Gastrocnemius medialis (tissue), 4 donors: ENCODE data around the gene GUK1. TPM values are rescaled to one million over a fixed set of nuclear protein-coding genes. Genes with fewer than 3 reads are reported as not detected.

Source experiments
- ATAC-seq, 2 donors: fragments of 150-250 bp; one replicate each; pipeline ENCODE4 v1.9.1; 2016
- DNase-seq, 2 donors: peaks; one replicate each; pipeline ENCODE4 v3.0.0-alpha.2; 2019
- H3K27ac ChIP-seq, 4 donors: fragments of 200-600 bp; sonication (generic); 1 replicate in 1 of 4; 2 replicates in 3 of 4; pipeline ENCODE4 v1.5.1; 2016 to 2018; ENCODE audit warnings: mild to moderate bottlenecking in 2 of 4, moderate library complexity in 1 of 4
- H3K27me3 ChIP-seq, 3 donors: fragments of 200-600 bp; sonication (generic) in 2 of 3; 1 replicate in 1 of 3; 2 replicates in 2 of 3; pipeline versions ENCODE4 v1.5.1 to v1.6.0; 2016 to 2019; ENCODE audit warnings: mild to moderate bottlenecking in 1 of 3, moderate library complexity in 1 of 3
- H3K36me3 ChIP-seq, 2 donors: fragments of 200-600 bp; sonication (generic) in 1 of 2; one replicate each; pipeline ENCODE4 v1.5.1; 2017 to 2018
- H3K4me1 ChIP-seq, 2 donors: fragments of 200-600 bp; sonication (generic) in 1 of 2; one replicate each; pipeline ENCODE4 v1.5.1; 2016 to 2017; ENCODE audit warnings: mild to moderate bottlenecking in 2 of 2
- H3K4me3 ChIP-seq, 4 donors: fragments of 200-600 bp; sonication (generic) in 3 of 4; 1 replicate in 1 of 4; 2 replicates in 3 of 4; pipeline ENCODE4 v1.5.1; 2016 to 2019; ENCODE audit warnings: mild to moderate bottlenecking in 2 of 4
- H3K9me3 ChIP-seq, 3 donors: fragments of 200-600 bp; sonication (generic) in 2 of 3; 1 replicate in 1 of 3; 2 replicates in 2 of 3; pipeline ENCODE4 v1.5.1; 2016 to 2019
- POLR2A ChIP-seq, 2 donors: fragments of 450-650 bp; IDR thresholded peaks; one replicate each; pipeline ENCODE4 v1.6.1; 2017; ENCODE audit warnings: antibody characterized with exemption in 2 of 2, mild to moderate bottlenecking in 2 of 2, moderate library complexity in 2 of 2
- in situ Hi-C, 4 donors: fragments of 200-750 bp; cut with MboI; loops; one replicate each; pipeline versions ENCODE4 v1.15.0 to v1.8.0; 2017; ENCODE audit warnings: low sequenced_read_pairs in 4 of 4
- intact Hi-C: fragments of 100-400 bp; cut with DNase I; formaldehyde crosslinking; loops from one replicate; pipeline ENCODE4 v1.15.1; 2023; ENCODE audit warnings: low total_unique reads
- total RNA-seq, 4 donors: library from RNA; depleted of rRNA; stranded (reverse); fragments of >200 nt; gene quantifications; one replicate each; pipeline versions ENCODE4 v1.1.0 to v1.2.3, GENCODE V29; 2016
- TF ChIP-seq, protein P1 (sequence below), 5 experiments: fragments of 450-650 bp in 3 of 5; fragments of 200-600 bp in 2 of 5; sonication (generic) in 2 of 5; IDR thresholded peaks in 4 of 5; conservative IDR thresholded peaks in 1 of 5; 1 replicate in 4 of 5; 2 replicates in 1 of 5; pipeline ENCODE4 v1.5.1; 2016 to 2019; ENCODE audit warnings: antibody characterized with exemption in 5 of 5, mild to moderate bottlenecking in 3 of 5, moderate library complexity in 3 of 5

The GUK1 gene
- total RNA-seq, 4 donors from 2014 or later, result 161 to 230 (median 183) TPM

DNA sequence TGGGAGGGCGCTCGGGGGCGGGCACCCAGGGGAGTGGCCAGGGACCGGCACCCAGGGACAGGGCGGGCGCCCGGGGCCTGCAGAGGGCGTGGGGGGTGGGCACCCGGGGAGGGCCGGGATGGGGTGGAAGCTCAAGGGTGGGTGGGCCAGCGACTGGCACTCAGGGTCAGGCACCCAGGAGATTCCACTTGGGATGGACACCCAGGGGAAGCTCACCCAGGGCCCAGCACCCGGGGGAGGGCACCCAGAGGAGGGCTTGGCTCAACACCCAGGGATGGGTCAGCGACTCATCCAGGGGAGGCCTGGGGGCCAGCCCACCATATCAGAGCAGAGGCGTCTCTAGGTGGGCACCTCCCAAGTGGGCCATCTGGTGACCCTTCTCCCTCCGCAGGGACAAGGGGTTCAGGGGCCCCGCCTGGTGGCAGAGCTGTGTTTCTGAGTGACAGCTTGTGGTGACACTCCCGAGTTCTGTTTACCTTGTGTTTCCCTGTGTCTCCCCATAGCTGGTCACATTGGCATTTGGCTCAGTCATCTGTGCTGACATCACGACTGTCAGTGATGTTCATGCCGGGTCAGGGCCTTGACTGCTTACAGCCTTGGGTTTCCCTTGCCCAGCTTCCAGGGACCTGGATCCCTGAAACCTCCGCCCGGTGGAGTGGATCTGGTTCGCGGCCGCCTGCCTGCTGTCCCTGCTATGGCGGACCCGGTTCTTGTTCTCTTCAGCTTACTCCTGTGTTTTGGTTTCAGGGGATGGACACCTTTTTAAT, 26.3 kb downstream of the GUK1 start:
- TF ChIP-seq, protein P1, sequence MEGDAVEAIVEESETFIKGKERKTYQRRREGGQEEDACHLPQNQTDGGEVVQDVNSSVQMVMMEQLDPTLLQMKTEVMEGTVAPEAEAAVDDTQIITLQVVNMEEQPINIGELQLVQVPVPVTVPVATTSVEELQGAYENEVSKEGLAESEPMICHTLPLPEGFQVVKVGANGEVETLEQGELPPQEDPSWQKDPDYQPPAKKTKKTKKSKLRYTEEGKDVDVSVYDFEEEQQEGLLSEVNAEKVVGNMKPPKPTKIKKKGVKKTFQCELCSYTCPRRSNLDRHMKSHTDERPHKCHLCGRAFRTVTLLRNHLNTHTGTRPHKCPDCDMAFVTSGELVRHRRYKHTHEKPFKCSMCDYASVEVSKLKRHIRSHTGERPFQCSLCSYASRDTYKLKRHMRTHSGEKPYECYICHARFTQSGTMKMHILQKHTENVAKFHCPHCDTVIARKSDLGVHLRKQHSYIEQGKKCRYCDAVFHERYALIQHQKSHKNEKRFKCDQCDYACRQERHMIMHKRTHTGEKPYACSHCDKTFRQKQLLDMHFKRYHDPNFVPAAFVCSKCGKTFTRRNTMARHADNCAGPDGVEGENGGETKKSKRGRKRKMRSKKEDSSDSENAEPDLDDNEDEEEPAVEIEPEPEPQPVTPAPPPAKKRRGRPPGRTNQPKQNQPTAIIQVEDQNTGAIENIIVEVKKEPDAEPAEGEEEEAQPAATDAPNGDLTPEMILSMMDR (IDR thresholded peaks at IDR 0.05 in 4 of 5, conservative IDR thresholded peaks at IDR 0.05 in 1 of 5), result peak in 4 of 5 experiments; percentile 34 to 51 (median 44)
- TF ChIP-seq POLR2A (IDR thresholded peaks at IDR 0.05), result peak; percentile 1 to 36
- H3K4me3 ChIP-seq, result peak overlapping the region; percentile 64 to 96 (median 66)
- no peaks in the 10 kb centered on the region for H3K9me3 ChIP-seq
- DNase-seq (peak; percentile 85 to 86), ATAC-seq (peak; percentile 40 to 72)
- intact Hi-C loops, result loop anchor here (1.0 kb wide), 3 partner anchors 26 to 84 kb away; partner anchors contain the start of gene ARF1
- H3K27ac ChIP-seq, result peak overlapping the region; percentile 97 to 100 (median 99)
- H3K4me1 ChIP-seq, result peaks cover 30 to 39% of the 10 kb centered on the region in 2 donors
- in situ Hi-C loops, result no loop called here
- no peaks in the 10 kb centered on the region for H3K36me3 ChIP-seq
- H3K27me3 ChIP-seq, result no peaks in the 10 kb centered on the region

DNA sequence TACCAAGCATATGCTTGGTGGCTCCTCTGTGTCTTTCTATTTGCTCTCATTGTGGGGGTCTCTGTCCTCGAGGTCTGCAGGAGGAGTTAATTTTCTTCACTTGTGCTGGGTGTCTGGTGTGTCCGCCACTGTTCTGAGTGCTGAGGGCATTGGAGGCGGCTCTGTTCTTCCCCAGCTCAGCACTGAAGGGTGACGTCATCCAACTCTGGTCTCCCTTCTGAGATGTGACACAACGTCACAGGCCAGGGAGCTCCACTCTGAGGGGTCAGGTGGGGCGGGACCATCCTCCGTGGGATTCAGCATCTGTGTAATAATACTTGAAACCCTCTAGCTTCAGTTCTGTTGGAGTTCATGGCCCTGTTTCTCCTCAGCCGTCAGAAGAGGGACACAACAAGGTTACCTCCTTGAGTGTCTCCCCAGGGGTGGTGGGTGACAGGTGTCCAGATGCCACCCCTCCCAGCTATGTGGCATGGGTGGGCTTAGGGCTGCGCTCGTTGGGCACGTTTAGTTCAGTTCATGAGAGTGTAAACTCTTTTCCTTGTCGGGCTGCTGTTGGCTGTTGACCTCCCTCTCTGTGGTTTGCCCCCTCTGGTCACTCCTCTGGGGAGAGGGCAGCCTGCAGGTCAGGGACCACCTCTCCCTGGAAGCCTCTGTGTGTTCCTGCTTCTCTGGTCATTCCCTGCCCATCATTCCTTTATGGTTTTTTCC, 28.6 kb downstream of the GUK1 start:
- Histone ChIP-seq H3K9me3 (no peaks in the 10 kb centered on the region), H3K27me3 (no peaks in the 10 kb centered on the region), H3K27ac (peak overlapping the region; percentile 97 to 100 (median 99)), H3K4me3 (no peak overlapping the region), H3K4me1 (peaks cover 8 to 23% of the 10 kb centered on the region in 2 donors), H3K36me3 (no peaks in the 10 kb centered on the region)
- intact Hi-C loops, result no loop called here
- TF ChIP-seq, protein P1 (IDR thresholded peaks at IDR 0.05 in 4 of 5, conservative IDR thresholded peaks at IDR 0.05 in 1 of 5), result no peak
- no peak for TF ChIP-seq POLR2A (IDR thresholded peaks at IDR 0.05)
- DNase-seq (no peak), ATAC-seq (no peak)
- in situ Hi-C loops, result no loop called here

DNA sequence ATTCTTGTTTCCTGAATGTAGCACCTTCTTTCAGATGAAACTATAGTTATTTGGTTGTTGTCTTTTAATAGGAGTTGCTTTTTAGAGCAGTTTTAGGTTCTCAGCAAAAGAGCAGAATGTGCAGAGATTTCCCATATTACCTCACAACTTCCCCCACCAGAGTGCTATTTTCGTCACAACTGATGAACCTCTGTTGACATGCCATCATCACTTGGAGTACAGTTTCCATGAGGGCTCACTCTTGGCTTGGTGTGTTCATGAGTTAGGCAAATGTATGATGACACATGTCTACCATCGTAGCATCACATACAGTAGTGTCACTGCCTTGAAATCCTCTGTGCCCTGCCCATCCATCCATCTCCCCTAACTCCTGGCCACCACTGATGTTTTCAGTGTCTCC, 29.3 kb downstream of the GUK1 start:
- intact Hi-C loops, result no loop called here
- in situ Hi-C loops, result no loop called here

DNA sequence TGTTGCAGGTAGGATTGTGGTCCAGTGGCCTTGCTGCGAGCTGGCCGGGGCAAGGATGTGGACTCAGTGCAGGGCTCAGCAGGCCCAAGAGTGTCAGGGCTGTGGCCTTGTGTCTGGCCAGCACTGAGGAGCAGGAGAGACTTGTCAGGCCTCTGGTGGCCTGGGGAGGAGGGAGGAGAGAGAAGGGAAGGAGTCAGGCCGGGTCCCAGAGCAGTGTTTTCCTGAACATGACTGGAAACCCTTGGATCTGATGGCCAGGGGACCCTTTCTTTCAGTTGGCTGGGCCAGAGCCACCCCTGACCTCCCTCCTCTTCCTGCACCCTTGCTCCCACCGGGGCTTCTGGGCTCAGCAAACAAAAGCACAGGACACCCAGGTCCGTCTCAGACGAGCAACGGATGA, 30.6 kb downstream of the GUK1 start:
- in situ Hi-C loops, result no loop called here
- Histone ChIP-seq H3K4me1 (peaks cover 5 to 10% of the 10 kb centered on the region in 2 donors), H3K27me3 (no peaks in the 10 kb centered on the region), H3K9me3 (no peaks in the 10 kb centered on the region), H3K36me3 (peaks cover 0 to 10% of the 10 kb centered on the region in 2 donors), H3K4me3 (no peak overlapping the region), H3K27ac (no peak overlapping the region)
- ATAC-seq (no peak), DNase-seq (no peak)
- intact Hi-C loops, result no loop called here
- TF ChIP-seq, protein P1 (IDR thresholded peaks at IDR 0.05 in 4 of 5, conservative IDR thresholded peaks at IDR 0.05 in 1 of 5), result no peak
- TF ChIP-seq POLR2A (IDR thresholded peaks at IDR 0.05), result no peak

More for the DNA sequence above, 29.3 kb downstream of the GUK1 start:
- DNase-seq, result no peak
- Histone ChIP-seq H3K27me3 (no peaks in the 10 kb centered on the region), H3K4me1 (peaks cover 5 to 18% of the 10 kb centered on the region in 2 donors), H3K9me3 (no peaks in the 10 kb centered on the region), H3K4me3 (no peak overlapping the region), H3K36me3 (no peaks in the 10 kb centered on the region), H3K27ac (peak overlapping the region in 3 of 4 donors; percentile 99 to 100 (median 99))
- ATAC-seq, result no peak
- TF ChIP-seq, protein P1 (IDR thresholded peaks at IDR 0.05 in 4 of 5, conservative IDR thresholded peaks at IDR 0.05 in 1 of 5), result no peak
- TF ChIP-seq POLR2A (IDR thresholded peaks at IDR 0.05), result no peak
